Calu3 (cell line): ENCODE measurements around the gene RITA1. TPM values are rescaled to one million over a fixed set of nuclear protein-coding genes. Genes with fewer than 3 reads are reported as not detected.
A peak's percentile ranks its signal among the peaks of the same experiment; 100 is the strongest.

ENCODE experiments used
- BruUV-seq: library from RNA; stranded (reverse); fragments of 400-500 nt; replicated peaks from 2 replicates; lab custom pipeline; 2021; lab: Mats Ljungman, UMichigan
- CTCF ChIA-PET: fragments of 300-600 bp; sonication (Branson Sonifier 250); formaldehyde crosslinking; loops from one replicate; lab custom pipeline; 2022; ENCODE audit warnings: antibody characterized with exemption; lab: Charles Lee
- DNase-seq: peaks from one replicate; pipeline ENCODE4 v3.0.0; 2022
- H3K27ac Mint-ChIP-seq: one replicate; pipeline ENCODE4 v1.8.0; 2022; ENCODE audit warnings: mixed read lengths; ENCODE audit not compliant: unreplicated experiment
- H3K27me3 Mint-ChIP-seq: one replicate; pipeline ENCODE4 v1.8.0; 2022; ENCODE audit warnings: mixed read lengths; ENCODE audit not compliant: unreplicated experiment
- H3K36me3 Mint-ChIP-seq: one replicate; pipeline ENCODE4 v1.8.0; 2022; ENCODE audit warnings: mild to moderate bottlenecking, moderate library complexity, mixed read lengths; ENCODE audit not compliant: insufficient read depth, unreplicated experiment
- H3K4me1 Mint-ChIP-seq: one replicate; pipeline ENCODE4 v1.8.0; 2022; ENCODE audit warnings: mild to moderate bottlenecking, low read depth, mixed read lengths; ENCODE audit not compliant: unreplicated experiment
- H3K4me3 Mint-ChIP-seq: one replicate; pipeline ENCODE4 v1.8.0; 2022; ENCODE audit warnings: mild to moderate bottlenecking, low read depth, moderate library complexity, mixed read lengths; ENCODE audit not compliant: unreplicated experiment
- H3K9me3 Mint-ChIP-seq: one replicate; pipeline ENCODE4 v1.8.0; 2022; ENCODE audit warnings: low read depth, mixed read lengths; ENCODE audit not compliant: unreplicated experiment
- CTCF ChIP-seq: fragments of 200-600 bp; IDR thresholded peaks from one replicate; pipeline ENCODE4 v1.8.0; 2022; ENCODE audit warnings: antibody characterized with exemption; ENCODE audit not compliant: unreplicated experiment
- intact Hi-C: fragments of 100-400 bp; cut with micrococcal nuclease; formaldehyde crosslinking; loops from one replicate; pipeline ENCODE4 v1.10.0; 2022; ENCODE audit not compliant: unreplicated experiment
- total RNA-seq: library from RNA; stranded (reverse); gene quantifications from 2 replicates; pipeline ENCODE4 v1.2.3, GENCODE V29; 2022

The RITA1 gene
- total RNA-seq, 1 experiment from 2014 or later: 27.4 TPM

GRCh38 chr12:113228394-113229028 is 43.0 kb downstream of the RITA1 start:
- H3K36me3 Mint-ChIP-seq: peaks cover 46% of the 10 kb centered on the region
- H3K27me3 Mint-ChIP-seq: no peaks in the 10 kb centered on the region
- no TSS peak for BruUV-seq
- intact Hi-C loops: no loop called here
- TF ChIP-seq CTCF: no peak
- peaks cover 34% of the 10 kb centered on the region for H3K4me1 Mint-ChIP-seq
- H3K9me3 Mint-ChIP-seq: no peaks in the 10 kb centered on the region
- H3K27ac Mint-ChIP-seq: peak overlapping the region; percentile 74
- CTCF ChIA-PET: interaction anchor here (1.7 kb wide), 1 partner anchor 11 kb away, joined by 4 read pairs; no protein-coding TSS in a partner anchor
- no peak overlapping the region for H3K4me3 Mint-ChIP-seq
- DNase-seq: no peak

DNA sequence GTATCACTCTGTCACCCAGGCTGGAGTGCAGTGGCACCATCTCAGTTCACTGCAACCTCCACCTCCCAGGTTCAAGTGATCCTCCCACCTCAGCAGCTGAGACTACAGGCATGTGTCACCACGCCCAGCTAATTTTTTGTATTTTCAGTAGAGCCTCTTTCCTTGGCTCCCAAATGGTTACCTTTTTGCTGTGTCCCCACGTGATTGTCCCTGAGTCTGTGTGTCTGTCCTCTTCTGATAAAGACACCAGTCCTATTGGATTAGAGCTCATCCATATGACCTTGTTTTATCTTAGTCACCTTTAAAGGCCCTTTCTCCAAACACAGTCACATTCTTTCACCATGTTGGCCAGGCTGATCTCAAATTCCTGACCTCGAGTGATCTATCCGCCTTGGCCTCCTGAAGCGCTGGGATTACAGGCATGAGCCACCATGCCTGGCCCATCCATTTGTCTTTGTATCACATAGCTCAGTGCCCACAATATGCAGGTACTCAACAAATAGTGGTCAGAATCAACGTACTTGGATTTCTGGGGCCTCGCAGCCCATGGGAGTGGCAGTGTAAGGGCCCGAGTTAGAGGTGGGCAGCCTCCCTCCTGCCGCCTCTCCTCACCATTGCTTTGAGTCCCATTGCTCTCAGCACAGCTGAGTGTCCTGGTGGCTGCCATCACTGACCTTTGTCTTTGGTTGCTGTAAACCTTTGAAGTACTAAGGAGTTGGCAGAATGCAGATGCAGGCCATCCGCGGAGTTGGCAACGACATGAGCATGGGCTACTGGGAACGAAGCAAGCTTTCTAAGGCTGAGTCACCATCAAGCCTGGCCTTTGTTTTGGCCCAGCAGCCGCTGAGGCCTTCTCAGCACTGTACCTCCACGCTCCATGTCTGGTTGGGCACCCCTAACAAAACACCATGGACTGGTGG is 45.1 kb downstream of the RITA1 start:
- H3K4me3 Mint-ChIP-seq: no peak overlapping the region
- peaks cover 59% of the 10 kb centered on the region for H3K36me3 Mint-ChIP-seq
- TF ChIP-seq CTCF: no peak
- peaks cover 46% of the 10 kb centered on the region for H3K4me1 Mint-ChIP-seq
- H3K27me3 Mint-ChIP-seq: no peaks in the 10 kb centered on the region
- CTCF ChIA-PET: interaction anchor here (0.7 to 1.4 kb wide), 3 partner anchors 9 to 37 kb away, joined by 3 to 5 read pairs (median 4); partner anchors contain the start of gene TPCN1
- no peaks in the 10 kb centered on the region for H3K9me3 Mint-ChIP-seq
- DNase-seq: no peak
- no TSS peak for BruUV-seq
- peak overlapping the region; percentile 75 for H3K27ac Mint-ChIP-seq
- intact Hi-C loops: no loop called here

- CTCF ChIA-PET: interaction anchor here (0.6 to 1.2 kb wide), 2 partner anchors 10 to 34 kb away, joined by 3 to 4 read pairs; no protein-coding TSS in a partner anchor
- Mint-ChIP-seq H3K4me3 (no peak overlapping the region), H3K36me3 (peaks cover 59% of the 10 kb centered on the region), H3K4me1 (peaks cover 54% of the 10 kb centered on the region), H3K9me3 (no peaks in the 10 kb centered on the region), H3K27ac (peak overlapping the region; percentile 75), H3K27me3 (no peaks in the 10 kb centered on the region)
- BruUV-seq: no TSS peak
- peak; percentile 63 for DNase-seq
- TF ChIP-seq CTCF: no peak
- intact Hi-C loops: no loop called here
These were observed 45.9 kb downstream of the RITA1 start for GRCh38 chr12:113231235-113232088.
